Sigmoid colon (tissue), 4 donors: Measurements from ENCODE around the gene MACROD2.

ENCODE experiments used
- EP300 ChIP-seq, 4 donors: sonication (generic); formaldehyde crosslinking; IDR thresholded peaks; one replicate each; pipeline ENCODE4 v1.6.1; 2017; ENCODE audit warnings: antibody characterized with exemption in 4 of 4
- POLR2A ChIP-seq, 2 donors: fragments of 450-650 bp; IDR thresholded peaks; one replicate each; pipeline ENCODE4 v1.6.1; 2016; ENCODE audit warnings: antibody characterized with exemption in 2 of 2, mild to moderate bottlenecking in 2 of 2, moderate library complexity in 2 of 2
- POLR2AphosphoS5 ChIP-seq, 4 donors: sonication (generic); formaldehyde crosslinking; IDR thresholded peaks; one replicate each; pipeline ENCODE4 v1.6.1; 2017; ENCODE audit warnings: antibody characterized with exemption in 4 of 4
- TF ChIP-seq, protein P1 (sequence below), 4 experiments: fragments of 450-650 bp in 3 of 4; fragments of 200-600 bp in 1 of 4; IDR thresholded peaks; one replicate each; pipeline ENCODE4 v1.5.1; 2016 to 2019; ENCODE audit warnings: antibody characterized with exemption in 4 of 4, mild to moderate bottlenecking in 3 of 4, moderate library complexity in 2 of 4

GRCh38 chr20:15158533-15158932 lies 1163.2 kb downstream of the MACROD2 start:
- TF ChIP-seq, protein P1, sequence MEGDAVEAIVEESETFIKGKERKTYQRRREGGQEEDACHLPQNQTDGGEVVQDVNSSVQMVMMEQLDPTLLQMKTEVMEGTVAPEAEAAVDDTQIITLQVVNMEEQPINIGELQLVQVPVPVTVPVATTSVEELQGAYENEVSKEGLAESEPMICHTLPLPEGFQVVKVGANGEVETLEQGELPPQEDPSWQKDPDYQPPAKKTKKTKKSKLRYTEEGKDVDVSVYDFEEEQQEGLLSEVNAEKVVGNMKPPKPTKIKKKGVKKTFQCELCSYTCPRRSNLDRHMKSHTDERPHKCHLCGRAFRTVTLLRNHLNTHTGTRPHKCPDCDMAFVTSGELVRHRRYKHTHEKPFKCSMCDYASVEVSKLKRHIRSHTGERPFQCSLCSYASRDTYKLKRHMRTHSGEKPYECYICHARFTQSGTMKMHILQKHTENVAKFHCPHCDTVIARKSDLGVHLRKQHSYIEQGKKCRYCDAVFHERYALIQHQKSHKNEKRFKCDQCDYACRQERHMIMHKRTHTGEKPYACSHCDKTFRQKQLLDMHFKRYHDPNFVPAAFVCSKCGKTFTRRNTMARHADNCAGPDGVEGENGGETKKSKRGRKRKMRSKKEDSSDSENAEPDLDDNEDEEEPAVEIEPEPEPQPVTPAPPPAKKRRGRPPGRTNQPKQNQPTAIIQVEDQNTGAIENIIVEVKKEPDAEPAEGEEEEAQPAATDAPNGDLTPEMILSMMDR (IDR thresholded peaks at IDR 0.05): no peak
- no peak for TF ChIP-seq POLR2A (IDR thresholded peaks at IDR 0.05)
- TF ChIP-seq POLR2AphosphoS5 (IDR thresholded peaks at IDR 0.05): no peak
- no peak for TF ChIP-seq EP300 (IDR thresholded peaks at IDR 0.05)
